Endometrial microvascular endothelial cells (primary cell): ENCODE results near the gene GPR179. TPM values are rescaled to one million over a fixed set of nuclear protein-coding genes. Genes with fewer than 3 reads are reported as not detected.

Experiments used
- in situ Hi-C: cut with HindIII; loops from 2 replicates; pipeline ENCODE4 v1.10.0; 2017; ENCODE audit warnings: low sequenced_read_pairs, low pct_unique_long_range_greater_than_20kb; ENCODE audit errors: inconsistent ontology term
- total RNA-seq: library from RNA; depleted of rRNA; stranded (reverse); fragments of >200 nt; gene quantifications from one replicate; pipeline ENCODE4 v1.2.3, GENCODE V29; 2015; ENCODE audit errors: inconsistent ontology term

GPR179 gene
- total RNA-seq, 1 donor from 2014 or later = not detected

DNA sequence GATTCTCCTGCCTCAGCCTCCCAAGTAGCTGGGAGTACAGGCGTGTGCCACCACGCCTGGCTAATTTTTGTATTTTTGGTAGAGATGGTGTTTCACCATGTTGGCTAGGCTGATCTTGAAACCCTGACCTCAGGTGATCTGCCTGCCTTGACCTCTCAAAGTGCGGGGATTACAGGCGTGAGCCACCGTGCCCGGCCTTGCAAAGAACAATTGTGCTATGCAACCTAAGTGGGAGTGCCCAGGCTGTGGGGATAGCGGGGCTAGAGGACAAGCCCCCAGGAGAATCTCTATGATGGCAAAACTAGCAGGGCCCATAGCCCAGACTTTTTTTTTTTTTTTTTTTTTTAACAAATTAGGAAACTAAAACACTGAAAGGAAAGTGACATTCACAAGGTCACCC, 2.0 kb upstream of the GPR179 start:
- in situ Hi-C loops = no loop called here

DNA sequence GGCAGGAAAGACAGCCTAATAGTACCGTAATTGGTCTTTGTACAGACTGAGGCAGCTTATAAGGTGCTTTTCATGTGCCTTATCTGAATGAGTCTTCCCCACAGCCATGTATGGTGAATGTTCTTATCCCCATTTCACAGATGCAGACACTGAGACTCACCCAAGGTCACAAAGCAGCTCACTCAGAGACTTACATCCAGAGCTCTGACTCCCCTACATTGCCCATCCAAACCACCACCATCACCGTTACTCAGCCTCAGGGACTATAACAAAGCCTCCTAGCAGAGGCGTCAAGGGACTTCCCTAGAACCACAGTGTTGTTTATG, 627 bp upstream of the GPR179 start:
- in situ Hi-C loops = no loop called here

DNA sequence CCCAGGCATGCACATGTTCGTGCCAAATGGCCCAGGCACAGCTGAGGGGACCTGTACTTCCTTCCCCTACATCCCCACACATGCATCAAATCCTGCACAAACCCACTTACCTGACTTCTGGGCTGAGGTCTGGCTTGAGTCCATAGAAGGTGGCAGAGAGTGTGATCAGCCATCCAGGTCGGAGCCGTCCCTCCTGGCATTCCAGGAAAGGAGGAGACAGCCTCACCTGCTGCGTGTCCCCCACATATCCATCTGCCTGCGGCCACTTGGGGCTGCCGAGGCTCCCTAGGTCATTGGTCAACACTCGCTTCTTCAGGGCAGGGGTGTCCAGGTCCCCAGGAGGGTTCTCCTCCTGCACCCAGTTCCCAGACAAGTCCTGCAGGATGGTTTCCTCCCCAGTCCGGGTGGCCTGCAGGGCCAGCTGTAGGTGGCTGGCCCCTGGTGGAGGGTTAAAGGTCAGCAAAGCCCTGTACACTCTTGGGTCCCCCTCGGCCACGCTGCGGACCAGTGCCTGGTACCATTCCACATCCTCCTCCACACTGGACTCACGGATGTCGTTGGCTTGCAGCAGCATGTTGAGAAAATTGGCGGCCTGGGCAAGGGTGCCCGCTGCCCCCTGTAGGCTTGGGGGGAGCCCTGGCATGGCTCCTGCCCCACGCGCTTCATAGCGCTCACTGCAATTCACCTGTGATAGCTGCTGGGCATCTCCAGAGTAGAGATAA, 709 bp downstream of the GPR179 start:
- in situ Hi-C loops = no loop called here

DNA sequence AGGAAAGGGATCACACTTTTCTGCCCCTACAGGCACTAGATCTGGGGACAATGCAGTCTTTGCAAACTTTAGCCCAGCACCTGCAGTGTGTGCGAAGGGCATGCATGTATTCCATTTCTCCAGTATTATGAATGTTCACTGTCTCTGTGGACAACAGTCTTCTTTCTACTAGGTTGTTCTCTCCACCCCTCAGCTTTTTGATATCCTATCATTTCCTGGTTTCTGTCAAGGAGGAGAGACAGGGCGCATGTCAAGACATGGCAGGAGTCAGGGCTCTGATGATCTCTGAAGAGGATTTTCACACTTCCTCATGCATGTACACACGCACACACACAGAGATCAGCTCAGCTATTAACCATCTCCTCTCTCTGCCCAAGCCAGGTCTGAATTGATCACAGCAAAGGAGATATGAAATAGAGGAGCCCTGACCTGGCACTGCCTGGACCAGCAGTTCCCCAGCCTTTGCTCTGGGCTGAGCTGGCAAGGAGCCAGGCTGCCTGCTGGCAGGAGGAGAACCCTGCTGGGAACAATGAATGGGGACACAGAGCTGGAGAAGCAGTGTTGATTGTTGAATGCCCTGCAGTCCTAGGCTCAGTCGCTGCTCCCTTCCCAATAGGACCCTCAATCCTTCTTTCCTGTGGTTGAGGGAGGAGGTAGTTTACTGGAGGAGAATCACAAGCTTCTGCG, 2.6 kb downstream of the GPR179 start:
- in situ Hi-C loops = no loop called here

GRCh38 chr17:38339891-38340290, 3.9 kb downstream of the GPR179 start:
- in situ Hi-C loops = no loop called here

GRCh38 chr17:38338535-38338934, 5.2 kb downstream of the GPR179 start:
- in situ Hi-C loops = no loop called here

- in situ Hi-C loops = no loop called here
Observed at GRCh38 chr17:38338053-38338452, 5.7 kb downstream of the GPR179 start.

DNA sequence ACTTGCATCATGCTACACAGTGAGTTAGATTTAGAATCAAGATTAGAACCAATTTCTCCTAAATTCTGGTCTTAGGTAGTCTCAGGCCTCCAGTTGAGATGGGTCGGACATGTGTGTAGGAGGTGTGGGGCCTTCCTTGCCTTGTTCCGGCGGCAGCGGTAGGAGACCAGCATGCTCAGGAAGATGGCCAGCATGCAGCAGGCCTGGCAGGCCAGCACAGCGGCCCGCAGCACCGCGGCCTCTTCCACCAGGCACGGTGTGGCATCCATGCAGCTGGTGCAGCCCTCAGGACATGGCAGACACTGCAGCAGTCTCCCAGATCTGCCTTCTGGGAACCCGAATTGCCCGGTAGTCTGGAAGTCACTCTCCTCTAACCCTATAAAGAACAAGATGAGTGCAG, 6.9 kb downstream of the GPR179 start:
- in situ Hi-C loops = no loop called here

DNA sequence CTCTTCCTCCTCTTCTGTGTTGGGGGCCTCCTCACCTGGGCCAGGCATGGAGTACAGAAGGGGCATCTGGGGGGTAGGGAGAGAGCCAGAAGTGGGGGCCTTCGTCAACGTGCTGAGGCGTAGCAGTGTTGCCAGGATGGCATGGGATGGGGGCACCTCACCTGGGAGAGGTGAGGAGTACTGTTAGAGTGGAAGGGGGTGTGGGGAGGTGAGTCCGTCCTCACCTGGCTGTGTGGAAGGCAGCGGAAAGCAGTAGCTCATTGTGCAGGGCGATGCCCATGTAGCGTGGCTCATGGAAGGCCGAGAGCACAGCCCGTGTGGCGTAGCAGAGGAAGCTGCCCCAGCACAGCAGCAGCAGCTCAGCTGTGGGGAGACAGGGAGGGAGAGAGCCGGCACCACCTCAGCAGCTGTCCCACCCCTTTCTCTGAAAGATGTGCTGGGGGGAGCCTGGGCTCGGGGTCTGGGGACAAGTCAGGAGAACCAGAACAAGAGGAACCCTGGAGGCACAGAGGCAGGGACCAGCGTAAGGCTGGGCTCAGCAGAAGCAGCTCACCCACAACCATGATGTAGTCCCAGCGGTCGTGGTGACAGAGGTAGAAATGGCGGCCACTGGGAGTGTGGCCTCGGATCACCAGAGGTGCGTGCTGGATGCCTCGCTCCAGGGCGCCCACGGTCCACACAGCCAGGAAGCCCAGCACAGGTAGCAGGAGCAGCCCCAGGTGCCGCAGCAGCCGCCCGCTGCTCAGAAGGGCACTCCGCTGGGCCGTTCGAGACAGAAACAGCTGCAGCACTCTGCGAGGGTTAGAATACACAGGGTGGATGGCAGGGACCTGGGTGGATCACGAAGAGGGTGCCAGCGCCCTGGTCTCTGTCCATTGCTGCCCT, 9.0 kb downstream of the GPR179 start:
- in situ Hi-C loops = no loop called here

GRCh38 chr17:38333635-38334295, 10.0 kb downstream of the GPR179 start:
- in situ Hi-C loops = no loop called here

- in situ Hi-C loops = no loop called here
Observed at GRCh38 chr17:38332735-38333134, 11.0 kb downstream of the GPR179 start.

DNA sequence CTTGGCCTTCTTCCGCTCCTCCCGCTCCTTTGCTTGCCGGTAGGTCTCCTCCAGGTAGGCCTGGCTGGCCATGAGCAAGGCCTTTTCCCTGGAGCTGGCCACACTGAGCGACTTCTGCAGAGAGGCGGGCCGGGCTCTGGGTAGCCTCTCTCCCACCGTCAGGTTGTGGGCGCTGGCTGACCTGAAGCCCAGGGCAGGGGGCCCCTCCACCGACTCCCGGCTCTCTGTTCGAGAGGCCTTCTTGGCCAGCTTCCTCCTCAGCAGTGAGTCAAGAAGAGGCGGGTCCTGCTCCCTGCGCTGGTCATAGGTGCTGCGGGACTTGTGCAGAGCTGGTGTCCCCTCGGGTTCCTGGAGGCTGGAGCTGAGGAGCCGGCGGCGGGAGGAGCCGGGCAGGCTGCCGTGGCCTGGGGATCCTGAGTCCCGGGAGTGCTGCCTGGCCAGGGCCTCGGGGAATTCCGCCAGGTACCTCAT, 12.8 kb downstream of the GPR179 start:
- in situ Hi-C loops = no loop called here

DNA sequence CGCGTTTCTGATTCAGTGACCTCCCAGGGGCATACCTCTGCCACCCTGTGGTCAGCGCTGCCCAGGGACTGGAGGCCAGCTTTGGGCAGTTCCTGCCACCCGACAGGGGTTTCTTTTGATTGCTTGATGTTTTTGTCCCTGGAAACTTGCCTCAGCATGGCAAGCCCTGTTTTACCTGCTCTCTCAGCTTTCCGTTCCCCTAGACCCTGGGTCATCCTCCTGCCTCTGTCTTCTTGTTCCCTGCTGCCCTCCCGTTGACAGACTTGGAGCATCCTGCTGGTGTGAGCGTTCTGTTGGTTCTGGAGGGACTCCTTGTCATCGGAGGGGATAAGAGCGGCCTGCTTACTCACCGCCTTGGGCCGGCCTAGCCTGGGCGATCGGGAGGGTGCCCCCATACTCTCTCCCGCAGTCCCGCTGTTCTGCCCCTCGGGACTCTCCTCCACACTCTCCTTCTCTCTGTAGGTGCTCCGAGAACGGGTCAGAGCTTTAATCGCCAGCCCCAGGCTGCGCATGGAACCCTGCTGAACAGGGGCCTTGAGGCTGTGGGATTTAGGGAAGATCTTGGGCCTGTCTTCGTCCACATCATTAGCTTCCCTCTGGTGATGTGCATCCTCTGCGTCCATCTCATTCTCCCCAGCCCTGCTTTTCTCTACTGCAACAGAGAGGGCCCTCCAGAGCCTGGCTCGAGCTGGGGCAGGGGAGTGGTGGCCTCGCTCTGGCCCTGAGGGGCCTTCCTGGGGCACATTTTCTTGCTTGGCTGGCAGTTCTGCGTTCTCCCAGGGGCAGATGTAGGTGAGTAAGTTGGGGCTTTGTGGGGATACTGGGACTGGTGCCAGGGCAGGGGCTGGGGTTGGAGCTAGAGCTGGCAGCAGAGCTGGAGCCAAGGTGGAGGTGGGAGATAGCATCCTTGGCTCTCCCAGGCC, 13.7 kb downstream of the GPR179 start:
- in situ Hi-C loops = no loop called here

DNA sequence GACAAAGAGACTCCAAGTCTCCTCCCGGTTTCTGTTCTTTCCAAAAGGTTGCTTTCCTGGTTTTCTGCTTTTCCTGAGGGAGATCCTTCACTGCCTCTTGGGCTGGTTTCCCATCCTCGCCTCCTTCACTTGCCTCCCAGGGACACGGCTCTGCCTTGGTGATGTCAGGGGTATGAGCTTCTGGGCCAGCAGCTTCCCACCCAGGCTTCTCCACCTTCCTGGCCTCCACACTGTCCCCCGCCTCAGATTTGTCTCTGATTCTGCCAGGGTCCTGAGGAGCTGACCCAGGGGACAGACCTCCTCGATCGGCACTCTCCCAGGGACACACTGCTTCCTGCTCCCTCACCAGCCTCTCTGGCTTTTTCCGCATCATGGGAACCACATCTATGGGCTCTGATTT, 14.5 kb downstream of the GPR179 start:
- in situ Hi-C loops = no loop called here

- in situ Hi-C loops = no loop called here
Observed at GRCh38 chr17:38328620-38329019, 15.1 kb downstream of the GPR179 start.

DNA sequence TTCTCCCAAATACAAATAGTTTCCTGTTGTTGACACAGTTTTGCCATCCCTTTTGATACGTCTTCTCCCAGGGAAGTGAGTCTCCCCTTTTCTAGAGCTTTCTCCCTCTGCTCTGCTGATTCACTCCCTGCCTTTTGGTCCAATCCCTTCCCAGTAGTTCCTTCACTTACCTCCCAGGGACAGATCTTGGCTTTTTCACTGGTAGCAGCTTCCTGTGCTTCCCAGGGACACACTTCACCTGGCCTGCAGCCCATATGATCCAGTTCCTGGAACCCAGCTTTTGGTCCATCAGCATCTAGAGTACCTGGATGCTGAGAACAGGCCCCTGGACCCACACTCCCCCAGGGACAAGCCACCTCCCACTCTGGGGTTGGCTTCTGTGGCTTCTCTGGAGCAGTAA, 15.8 kb downstream of the GPR179 start:
- in situ Hi-C loops = no loop called here

DNA sequence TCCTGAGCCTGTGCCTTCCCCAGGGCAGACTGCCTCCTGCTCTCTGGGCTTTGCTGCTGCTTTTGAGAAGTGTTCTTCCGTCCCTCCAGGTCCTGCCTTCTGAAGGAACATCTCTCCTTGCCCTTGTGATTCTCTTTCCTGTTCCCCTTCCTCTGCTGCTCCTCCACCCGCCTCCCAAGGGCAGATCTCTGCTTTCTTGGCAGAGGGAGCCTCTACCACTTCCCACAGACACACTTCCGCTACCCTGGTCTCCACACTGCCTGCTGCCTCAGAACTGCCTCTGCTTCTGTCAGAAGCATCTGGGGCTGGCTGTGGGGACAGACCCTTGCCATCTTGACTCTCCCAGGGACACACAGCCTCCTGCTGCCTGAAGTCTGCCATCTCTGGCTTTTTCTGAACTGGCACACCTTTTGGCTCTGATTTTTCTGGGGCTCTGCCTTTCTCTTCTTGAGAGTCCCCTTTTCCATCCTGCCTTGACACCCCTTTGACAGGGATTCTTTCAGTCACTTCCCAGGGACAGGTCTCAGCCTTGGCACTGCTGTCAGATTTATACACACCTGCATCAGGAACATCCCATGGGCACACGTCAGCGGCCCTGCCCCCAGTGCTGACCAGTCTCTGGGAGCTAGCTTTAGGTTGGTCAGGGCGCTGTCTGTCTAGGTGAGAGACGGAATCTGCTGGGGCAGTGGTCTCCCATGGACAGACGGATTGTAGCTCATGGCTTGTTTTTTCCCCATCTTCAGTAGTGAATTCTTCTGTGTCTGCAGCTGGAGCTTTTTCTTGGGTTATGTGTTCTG, 16.6 kb downstream of the GPR179 start:
- in situ Hi-C loops = no loop called here
